Brain pericyte (primary cell): ENCODE measurements around the gene CA6.
"Not testable (repeated sequence)": the region's sequence is repeated elsewhere in the genome, so short reads cannot be mapped to it uniquely, and the experiment has no call there.

Source experiments
- DNase-seq: peaks from one replicate; pipeline ENCODE4 v3.0.0-alpha.2; 2012; ENCODE audit warnings: low read depth, low spot score

Gene CA6

GRCh38 chr1:8969937-8970336, 24.3 kb downstream of the CA6 start:
- no peak for DNase-seq

- no peak for DNase-seq
Observed at GRCh38 chr1:8970870-8971337, 25.2 kb downstream of the CA6 start.

- no peak for DNase-seq
Observed at GRCh38 chr1:8974551-8974950, 28.9 kb downstream of the CA6 start.

GRCh38 chr1:8976338-8976737, 30.7 kb downstream of the CA6 start:
- DNase-seq: no peak

- DNase-seq: no peak
Observed at GRCh38 chr1:8976896-8977450, 31.3 kb downstream of the CA6 start.

- no peak for DNase-seq
Observed at GRCh38 chr1:8980656-8981055, 35.0 kb downstream of the CA6 start.

- no peak for DNase-seq
Observed at GRCh38 chr1:8981169-8981568, 35.5 kb downstream of the CA6 start.

GRCh38 chr1:8984203-8984602, 38.5 kb downstream of the CA6 start:
- no peak for DNase-seq

- DNase-seq: no peak
Observed at GRCh38 chr1:8984990-8985389, 39.3 kb downstream of the CA6 start.

- no peak for DNase-seq
Observed at GRCh38 chr1:8985915-8986813, 40.5 kb downstream of the CA6 start.

GRCh38 chr1:8986814-8987190, 41.1 kb downstream of the CA6 start:
- no peak for DNase-seq

- DNase-seq: no peak
Observed at GRCh38 chr1:8987881-8988617, 42.4 kb downstream of the CA6 start.

GRCh38 chr1:8988618-8988967, 42.9 kb downstream of the CA6 start:
- no peak for DNase-seq

- DNase-seq: no peak
Observed at GRCh38 chr1:8989061-8989460, 43.4 kb downstream of the CA6 start.

- no peak for DNase-seq
Observed at GRCh38 chr1:8989821-8990220, 44.2 kb downstream of the CA6 start.

GRCh38 chr1:8992936-8993687, 47.4 kb downstream of the CA6 start:
- no peak for DNase-seq

- DNase-seq: not testable (repeated sequence)
Observed at GRCh38 chr1:8993962-8994675, 48.5 kb downstream of the CA6 start.

GRCh38 chr1:9001534-9002214, 56.0 kb downstream of the CA6 start:
- DNase-seq: not testable (repeated sequence)

GRCh38 chr1:9002215-9002560, 56.5 kb downstream of the CA6 start:
- DNase-seq: not testable (repeated sequence)

- DNase-seq: no peak
Observed at GRCh38 chr1:9004031-9004699, 58.5 kb downstream of the CA6 start.
